22Rv1 (cell line): ENCODE data around the gene BTD.

Experiments used
- CTCF ChIP-seq: fragments of 450-650 bp; IDR thresholded peaks from 2 replicates; pipeline ENCODE4 v1.5.1; 2017; ENCODE audit warnings: mild to moderate bottlenecking
- ZFX ChIP-seq: fragments of 450-650 bp; IDR thresholded peaks from 2 replicates; pipeline ENCODE4 v1.6.1; 2017; ENCODE audit warnings: antibody characterized with exemption, borderline replicate concordance

- TF ChIP-seq CTCF (no peak), ZFX (no peak)
These were observed 57.9 kb downstream of the BTD start for GRCh38 chr3:15659254-15659975.
